PC-9 (cell line): ENCODE measurements around the gene AHRR. TPM values are rescaled to one million over a fixed set of nuclear protein-coding genes. Genes with fewer than 3 reads are reported as not detected.

Source experiments
- BruUV-seq: library from RNA; stranded (reverse); fragments of 400-500 nt; replicated peaks from 2 replicates; lab custom pipeline; 2021; lab: Mats Ljungman, UMichigan
- CTCF ChIA-PET: fragments of 300-600 bp; sonication (Branson Sonifier 250); formaldehyde crosslinking; loops from one replicate; lab custom pipeline; 2022; ENCODE audit warnings: antibody characterized with exemption; lab: Charles Lee
- POLR2A ChIA-PET: fragments of 300-600 bp; sonication (Branson Sonifier 250); formaldehyde crosslinking; loops from one replicate; lab custom pipeline; 2022; ENCODE audit warnings: antibody characterized with exemption; ENCODE audit not compliant: unreplicated experiment; lab: Charles Lee
- DNase-seq, 2 experiments: peaks; one replicate each; pipeline versions ENCODE4 v3.0.0 to v3.0.0-alpha.2; 2015 to 2022; ENCODE audit warnings: mixed read lengths in 1 of 2
- H2AFZ ChIP-seq: fragments of 200-600 bp; sonication (generic); 2 replicates; pipeline ENCODE4 v1.8.1; 2017; ENCODE audit warnings: antibody characterized with exemption
- H3F3A ChIP-seq: fragments of 200-600 bp; sonication (generic); 2 replicates; pipeline ENCODE4 v1.8.1; 2017; ENCODE audit warnings: antibody characterized with exemption, mild to moderate bottlenecking, low read depth; ENCODE audit not compliant: insufficient read depth
- H3K27ac ChIP-seq: fragments of 200-600 bp; sonication (generic); 2 replicates; pipeline ENCODE4 v1.6.1; 2016; ENCODE audit warnings: mixed run types
- H3K27me3 ChIP-seq: fragments of 200-600 bp; sonication (generic); 2 replicates; pipeline ENCODE4 v1.6.1; 2016; ENCODE audit warnings: low read depth, mixed run types; ENCODE audit not compliant: insufficient read depth
- H3K36me3 ChIP-seq: fragments of 200-600 bp; sonication (generic); 2 replicates; pipeline ENCODE4 v1.6.1; 2016; ENCODE audit warnings: low read depth, mixed run types
- H3K4me1 ChIP-seq: fragments of 200-600 bp; sonication (generic); replicated peaks from 2 replicates; pipeline ENCODE4 v1.6.1; 2016; ENCODE audit warnings: mixed run types; ENCODE audit not compliant: insufficient read depth
- H3K4me2 ChIP-seq: fragments of 200-600 bp; sonication (generic); 2 replicates; pipeline ENCODE4 v1.6.1; 2017; ENCODE audit warnings: mixed run types
- H3K4me3 ChIP-seq: fragments of 200-600 bp; sonication (generic); 2 replicates; pipeline ENCODE4 v1.6.1; 2016; ENCODE audit warnings: mixed run types
- H3K79me2 ChIP-seq: fragments of 200-600 bp; sonication (generic); 2 replicates; pipeline ENCODE4 v1.6.1; 2017; ENCODE audit warnings: low read depth, mixed run types
- H3K9me2 ChIP-seq: fragments of 200-600 bp; sonication (generic); 2 replicates; pipeline ENCODE4 v1.8.1; 2017; ENCODE audit warnings: mild to moderate bottlenecking; ENCODE audit not compliant: insufficient read depth
- H3K9me3 ChIP-seq: fragments of 200-600 bp; sonication (generic); 2 replicates; pipeline ENCODE4 v1.8.1; 2016; ENCODE audit warnings: low read depth; ENCODE audit not compliant: insufficient read depth
- H4K20me1 ChIP-seq: fragments of 200-600 bp; sonication (generic); 2 replicates; pipeline ENCODE4 v1.8.1; 2017; ENCODE audit not compliant: insufficient read depth
- EZH2 ChIP-seq: fragments of 200-600 bp; sonication (generic); IDR thresholded peaks from 2 replicates; pipeline ENCODE4 v1.8.0; 2017; ENCODE audit warnings: antibody characterized with exemption, low read depth
- intact Hi-C: fragments of 100-400 bp; cut with micrococcal nuclease; formaldehyde crosslinking; loops from one replicate; pipeline ENCODE4 v1.10.0; 2022; ENCODE audit not compliant: unreplicated experiment
- total RNA-seq: library from RNA; stranded (reverse); gene quantifications from 2 replicates; pipeline ENCODE4 v1.2.3, GENCODE V29; 2021
- TF ChIP-seq, protein P1 (sequence below): fragments of 200-600 bp; sonication (generic); conservative IDR thresholded peaks from 2 replicates; pipeline ENCODE4 v1.6.1; 2017; ENCODE audit warnings: mixed run types, antibody characterized with exemption, mild to moderate bottlenecking, moderate library complexity

Gene AHRR
- total RNA-seq, 1 experiment from 2014 or later: 7.2 TPM

- Histone ChIP-seq H3K27ac (no peak overlapping the region), H3K4me1 (peaks cover 11% of the 10 kb centered on the region), H3K9me3 (no peaks in the 10 kb centered on the region), H3K27me3 (no peaks in the 10 kb centered on the region), H3K36me3 (no peaks in the 10 kb centered on the region), H3K79me2 (peaks cover 23% of the 10 kb centered on the region), H3K4me2 (no peak overlapping the region), H2AFZ (no peak overlapping the region), H3K4me3 (no peak overlapping the region), H4K20me1 (peaks cover 3% of the 10 kb centered on the region; the same call in 1 of the 2 replicates), H3F3A (peaks cover 3% of the 10 kb centered on the region; the same call in 1 of the 2 replicates), H3K9me2 (no peaks in the 10 kb centered on the region)
- no peak for DNase-seq
- BruUV-seq: no TSS peak
- ChIA-PET CTCF (no interaction called here), POLR2A (no interaction called here)
- intact Hi-C loops: no loop called here
- TF ChIP-seq EZH2: no peak
- TF ChIP-seq, protein P1, sequence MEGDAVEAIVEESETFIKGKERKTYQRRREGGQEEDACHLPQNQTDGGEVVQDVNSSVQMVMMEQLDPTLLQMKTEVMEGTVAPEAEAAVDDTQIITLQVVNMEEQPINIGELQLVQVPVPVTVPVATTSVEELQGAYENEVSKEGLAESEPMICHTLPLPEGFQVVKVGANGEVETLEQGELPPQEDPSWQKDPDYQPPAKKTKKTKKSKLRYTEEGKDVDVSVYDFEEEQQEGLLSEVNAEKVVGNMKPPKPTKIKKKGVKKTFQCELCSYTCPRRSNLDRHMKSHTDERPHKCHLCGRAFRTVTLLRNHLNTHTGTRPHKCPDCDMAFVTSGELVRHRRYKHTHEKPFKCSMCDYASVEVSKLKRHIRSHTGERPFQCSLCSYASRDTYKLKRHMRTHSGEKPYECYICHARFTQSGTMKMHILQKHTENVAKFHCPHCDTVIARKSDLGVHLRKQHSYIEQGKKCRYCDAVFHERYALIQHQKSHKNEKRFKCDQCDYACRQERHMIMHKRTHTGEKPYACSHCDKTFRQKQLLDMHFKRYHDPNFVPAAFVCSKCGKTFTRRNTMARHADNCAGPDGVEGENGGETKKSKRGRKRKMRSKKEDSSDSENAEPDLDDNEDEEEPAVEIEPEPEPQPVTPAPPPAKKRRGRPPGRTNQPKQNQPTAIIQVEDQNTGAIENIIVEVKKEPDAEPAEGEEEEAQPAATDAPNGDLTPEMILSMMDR: no peak
Observed at GRCh38 chr5:439181-439580, 117.7 kb downstream of the AHRR start.

DNA sequence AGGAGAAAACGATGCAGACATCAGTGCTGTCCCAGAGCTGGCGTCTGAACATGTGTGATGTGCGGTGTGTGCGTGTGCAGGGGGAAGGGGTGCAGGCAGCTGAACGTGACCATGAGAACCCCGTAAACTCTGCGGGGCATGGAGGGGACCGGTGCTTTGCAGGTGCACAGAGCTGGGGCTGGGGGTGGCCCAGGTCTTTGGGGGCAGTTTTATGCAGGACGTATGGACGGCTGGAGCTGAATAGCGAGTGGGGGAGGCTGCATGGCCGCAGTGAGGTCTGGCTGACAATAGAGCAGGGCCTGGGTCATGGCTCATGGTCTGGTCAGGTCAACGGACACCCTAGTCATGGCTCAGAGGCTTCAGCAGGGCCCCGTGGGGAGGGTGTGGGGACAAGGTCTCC lies 118.1 kb downstream of the AHRR start:
- Histone ChIP-seq H3K79me2 (peaks cover 27% of the 10 kb centered on the region), H3K27ac (no peak overlapping the region), H3K27me3 (no peaks in the 10 kb centered on the region), H3K4me1 (peaks cover 16% of the 10 kb centered on the region), H3K9me2 (no peaks in the 10 kb centered on the region), H4K20me1 (peaks cover 7% of the 10 kb centered on the region; the same call in 1 of the 2 replicates), H3K4me2 (no peak overlapping the region), H3K36me3 (no peaks in the 10 kb centered on the region), H2AFZ (no peak overlapping the region), H3K4me3 (no peak overlapping the region), H3K9me3 (no peaks in the 10 kb centered on the region), H3F3A (peaks cover 3% of the 10 kb centered on the region; the same call in 1 of the 2 replicates)
- BruUV-seq: no TSS peak
- POLR2A ChIA-PET: interaction anchor here (0.5 kb wide), 1 partner anchor 22 kb away, joined by 3 read pairs; no protein-coding TSS in a partner anchor
- CTCF ChIA-PET: no interaction called here
- no peak for DNase-seq
- no peak for TF ChIP-seq EZH2
- TF ChIP-seq, protein P1: no peak
- intact Hi-C loops: loop anchor here (10.0 kb wide), 1 partner anchor 1205 kb away; no protein-coding TSS in a partner anchor

- Histone ChIP-seq H3K36me3 (no peaks in the 10 kb centered on the region), H3K79me2 (peaks cover 36% of the 10 kb centered on the region), H3F3A (peaks cover 3% of the 10 kb centered on the region; the same call in 1 of the 2 replicates), H3K4me1 (peaks cover 16% of the 10 kb centered on the region), H4K20me1 (peaks cover 12% of the 10 kb centered on the region), H2AFZ (no peak overlapping the region), H3K9me2 (no peaks in the 10 kb centered on the region), H3K4me2 (no peak overlapping the region), H3K9me3 (no peaks in the 10 kb centered on the region), H3K27me3 (no peaks in the 10 kb centered on the region), H3K27ac (no peak overlapping the region), H3K4me3 (no peak overlapping the region)
- ChIA-PET POLR2A (no interaction called here), CTCF (no interaction called here)
- no peak for TF ChIP-seq EZH2
- TF ChIP-seq, protein P1: no peak
- intact Hi-C loops: loop anchor here (10.0 kb wide), 1 partner anchor 1204 kb away; no protein-coding TSS in a partner anchor
- BruUV-seq: no TSS peak
- DNase-seq: no peak
Observed at GRCh38 chr5:440401-441201, 119.1 kb downstream of the AHRR start.
